Tibial artery (tissue), 4 donors: ENCODE data around the gene ZNF185.
A peak's percentile ranks its signal among the peaks of the same experiment; 100 is the strongest.

Source experiments
- DNase-seq, 2 donors: peaks; one replicate each; pipeline ENCODE4 v3.0.0-alpha.2; 2019
- H3K27ac ChIP-seq, 2 donors: fragments of 200-600 bp; sonication (generic) in 1 of 2; 1 replicate in 1 of 2; 2 replicates in 1 of 2; pipeline ENCODE4 v1.5.1; 2018 to 2019; ENCODE audit warnings: mild to moderate bottlenecking in 1 of 2
- H3K27me3 ChIP-seq, 2 donors: fragments of 200-600 bp; sonication (generic) in 1 of 2; one replicate each; pipeline versions ENCODE4 v1.5.1 to v1.6.0; 2016 to 2019
- H3K36me3 ChIP-seq, 3 donors: fragments of 200-600 bp; sonication (generic) in 2 of 3; one replicate each; pipeline ENCODE4 v1.5.1; 2016 to 2019; ENCODE audit warnings: mild to moderate bottlenecking in 2 of 3
- H3K4me1 ChIP-seq, 4 donors: fragments of 200-600 bp; sonication (generic) in 2 of 4; 1 replicate in 3 of 4; 2 replicates in 1 of 4; pipeline ENCODE4 v1.5.1; 2016 to 2019
- H3K4me3 ChIP-seq, 2 donors: fragments of 200-600 bp; sonication (generic) in 1 of 2; 1 replicate in 1 of 2; 2 replicates in 1 of 2; pipeline ENCODE4 v1.5.1; 2018 to 2019; ENCODE audit warnings: mild to moderate bottlenecking in 2 of 2
- H3K9me3 ChIP-seq, 3 donors: fragments of 200-600 bp; sonication (generic) in 1 of 3; one replicate each; pipeline ENCODE4 v1.5.1; 2016 to 2019
- CTCF ChIP-seq, 2 experiments: fragments of 200-600 bp in 1 of 2; fragments of 450-650 bp in 1 of 2; IDR thresholded peaks; one replicate each; pipeline ENCODE4 v1.5.1; 2017 to 2019; ENCODE audit warnings: antibody characterized with exemption in 2 of 2, mild to moderate bottlenecking in 1 of 2, moderate library complexity in 1 of 2
- intact Hi-C: fragments of 100-400 bp; cut with DNase I; formaldehyde crosslinking; loops from one replicate; pipeline ENCODE4 v1.15.0; 2023; ENCODE audit warnings: low total_unique reads

Gene ZNF185

DNA sequence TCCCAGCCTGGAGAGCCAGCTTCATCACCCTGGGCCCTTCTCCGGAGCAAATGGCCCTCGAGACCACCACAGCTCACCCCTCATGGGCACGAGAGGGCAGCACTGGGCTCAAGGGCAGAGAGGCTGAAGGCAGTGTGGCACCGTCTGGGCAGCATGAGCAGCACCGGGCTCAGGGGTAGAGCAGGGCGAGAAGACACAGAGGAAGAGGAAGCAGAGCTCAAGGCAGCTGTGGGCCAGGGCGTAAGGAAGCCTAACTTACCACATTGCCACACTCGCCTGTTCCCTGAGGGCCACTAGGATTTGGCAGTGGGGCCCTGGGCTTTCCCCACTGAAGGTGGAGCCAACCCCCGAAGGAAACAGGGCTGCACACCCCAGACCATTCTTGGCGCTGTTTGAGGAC is 15.5 kb downstream of the ZNF185 start:
- no peaks in the 10 kb centered on the region for H3K36me3 ChIP-seq
- no peaks in the 10 kb centered on the region for H3K27me3 ChIP-seq
- no peaks in the 10 kb centered on the region for H3K4me1 ChIP-seq
- no peak overlapping the region for H3K4me3 ChIP-seq
- TF ChIP-seq CTCF (IDR thresholded peaks at IDR 0.05): no peak
- DNase-seq: no peak
- intact Hi-C loops: no loop called here
- H3K27ac ChIP-seq: no peak overlapping the region
- H3K9me3 ChIP-seq: no peaks in the 10 kb centered on the region

GRCh38 chrX:152913910-152914309 is 16.0 kb downstream of the ZNF185 start:
- Histone ChIP-seq H3K9me3 (no peaks in the 10 kb centered on the region), H3K27me3 (no peaks in the 10 kb centered on the region), H3K4me3 (no peak overlapping the region), H3K36me3 (no peaks in the 10 kb centered on the region), H3K4me1 (no peaks in the 10 kb centered on the region), H3K27ac (no peak overlapping the region)
- TF ChIP-seq CTCF (IDR thresholded peaks at IDR 0.05): no peak
- DNase-seq: no peak
- intact Hi-C loops: no loop called here

DNA sequence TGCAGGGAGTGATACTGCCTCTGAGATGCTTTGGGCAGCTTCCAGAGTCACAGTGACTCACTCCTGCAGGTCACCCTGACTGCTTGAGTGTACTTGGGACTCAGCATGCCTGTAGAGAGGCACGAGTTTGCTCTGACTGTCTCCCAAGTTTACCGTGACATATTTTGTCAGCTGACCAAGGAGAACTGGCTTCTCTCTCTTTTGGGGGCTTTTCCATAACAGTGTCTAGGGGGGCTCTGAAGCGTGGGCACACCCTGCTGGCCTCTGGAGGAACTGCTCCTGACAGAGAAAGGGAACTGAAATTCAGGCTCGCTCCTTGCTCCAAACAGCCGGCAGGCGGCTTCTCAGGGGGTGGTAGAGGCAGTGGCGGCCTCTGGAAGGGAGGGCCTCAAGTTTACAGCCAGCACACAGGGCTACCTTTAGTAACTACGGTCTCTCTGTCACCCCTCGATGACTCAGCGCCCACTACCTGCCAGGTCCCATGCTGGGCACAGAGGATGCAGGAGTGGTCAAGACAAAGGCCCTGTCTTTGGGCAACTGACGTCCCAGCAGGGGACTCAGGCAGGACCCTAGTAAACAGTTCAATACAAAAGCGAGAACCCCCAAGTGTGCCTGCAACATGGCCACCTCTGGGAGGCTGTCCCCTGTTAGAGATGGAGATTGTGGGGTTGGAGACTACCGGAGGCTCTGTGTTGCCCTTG is 17.8 kb downstream of the ZNF185 start:
- no peak overlapping the region for H3K4me3 ChIP-seq
- TF ChIP-seq CTCF (IDR thresholded peaks at IDR 0.05): peak; percentile 31 to 34
- no peaks in the 10 kb centered on the region for H3K9me3 ChIP-seq
- H3K27me3 ChIP-seq: no peaks in the 10 kb centered on the region
- intact Hi-C loops: no loop called here
- no peak for DNase-seq
- H3K4me1 ChIP-seq: no peaks in the 10 kb centered on the region
- no peak overlapping the region for H3K27ac ChIP-seq
- no peaks in the 10 kb centered on the region for H3K36me3 ChIP-seq

DNA sequence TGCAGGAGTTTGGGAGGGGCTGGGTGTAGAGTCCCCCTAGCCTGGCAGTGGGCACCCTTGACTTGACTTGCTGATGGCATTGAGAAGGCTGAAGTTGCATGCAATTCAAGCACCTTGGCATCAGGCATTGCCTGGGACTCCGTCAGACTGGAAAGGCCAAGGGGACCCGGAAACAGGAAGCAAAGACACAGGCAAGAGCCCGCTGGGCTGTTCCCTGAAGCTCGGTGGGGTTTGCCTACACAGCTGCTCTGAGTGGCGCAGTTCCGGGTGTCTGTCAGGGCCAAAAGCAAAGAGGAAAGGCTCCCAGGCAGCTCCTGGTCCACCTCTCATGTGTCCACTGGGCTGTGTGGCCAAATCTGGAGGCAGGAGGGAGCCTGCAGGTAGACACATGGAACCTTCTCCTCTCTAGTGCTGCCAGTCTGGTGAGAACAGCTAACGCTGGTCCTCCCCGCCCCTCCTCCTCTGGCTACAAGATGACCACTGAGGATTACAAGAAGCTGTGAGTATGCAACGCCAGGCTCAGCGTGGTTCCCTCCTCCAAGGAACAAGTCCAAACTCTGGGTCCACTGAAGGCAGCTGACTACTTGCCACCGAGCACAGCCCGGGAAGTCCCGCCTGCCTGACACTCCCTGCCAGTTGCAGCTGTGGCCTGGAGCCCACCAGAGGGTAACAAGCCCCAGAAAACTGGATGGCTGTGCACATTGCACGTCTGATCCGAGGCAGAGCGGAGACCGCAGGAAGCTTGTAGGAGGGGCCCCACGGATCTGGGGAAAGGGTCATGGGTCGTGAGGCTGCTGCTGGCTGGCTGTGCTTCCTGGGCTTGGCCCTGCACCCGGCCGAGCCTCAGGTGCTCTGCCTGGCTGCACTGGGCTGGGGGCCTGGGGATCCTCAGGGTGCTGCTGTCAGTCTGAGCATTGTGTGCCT is 20.1 kb downstream of the ZNF185 start:
- no peak overlapping the region for H3K27ac ChIP-seq
- no peaks in the 10 kb centered on the region for H3K27me3 ChIP-seq
- no peaks in the 10 kb centered on the region for H3K4me1 ChIP-seq
- intact Hi-C loops: no loop called here
- H3K4me3 ChIP-seq: no peak overlapping the region
- no peak for TF ChIP-seq CTCF (IDR thresholded peaks at IDR 0.05)
- no peaks in the 10 kb centered on the region for H3K36me3 ChIP-seq
- H3K9me3 ChIP-seq: no peaks in the 10 kb centered on the region
- no peak for DNase-seq

GRCh38 chrX:152918707-152919106 is 20.8 kb downstream of the ZNF185 start:
- no peaks in the 10 kb centered on the region for H3K36me3 ChIP-seq
- H3K4me1 ChIP-seq: no peaks in the 10 kb centered on the region
- H3K4me3 ChIP-seq: no peak overlapping the region
- no peaks in the 10 kb centered on the region for H3K27me3 ChIP-seq
- intact Hi-C loops: no loop called here
- TF ChIP-seq CTCF (IDR thresholded peaks at IDR 0.05): no peak
- no peaks in the 10 kb centered on the region for H3K9me3 ChIP-seq
- no peak for DNase-seq
- H3K27ac ChIP-seq: no peak overlapping the region
